ENCODE measurements around the gene BICD2.
A peak's percentile ranks its signal among the peaks of the same experiment; 100 is the strongest.

BICD2 gene

DNA sequence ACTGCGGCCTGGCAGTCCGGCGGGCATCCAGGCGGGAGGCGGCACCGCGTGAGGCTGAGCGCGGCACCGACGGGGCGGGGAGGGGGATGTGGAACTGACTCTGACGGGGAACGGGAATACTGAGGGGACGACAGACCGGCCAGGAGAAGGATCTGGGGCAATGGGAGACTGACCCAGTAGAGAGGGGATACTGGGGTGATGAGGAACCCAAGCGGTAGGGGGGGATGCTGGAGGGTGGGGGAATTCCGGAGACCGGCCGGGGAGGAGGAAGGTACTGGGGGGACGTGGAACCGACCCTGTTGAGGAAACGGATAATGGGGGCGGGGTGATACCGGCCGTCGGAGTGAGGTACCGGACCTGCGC, 95.1 kb downstream of the BICD2 start:
- Histone ChIP-seq H3K4me3 (ENCODE audit: low read depth in 1 of 2, low read length in 2 of 2) (peak overlapping the region; percentile 86 to 100), H3K36me3 (ENCODE audit: insufficient read depth, low read length) (no peaks in the 10 kb centered on the region), H3K27me3 (ENCODE audit: control insufficient read depth in 1 of 2, insufficient read depth in 2 of 2, low read length in 2 of 2) (no peaks in the 10 kb centered on the region), H3K9ac (ENCODE audit: low read length) (peak overlapping the region; percentile 29), H3K4me1 (ENCODE audit: insufficient read depth, low read length) (peaks cover 18% of the 10 kb centered on the region), H3K9me3 (ENCODE audit: low read length) (no peaks in the 10 kb centered on the region), H3K27ac (ENCODE audit: low read depth, low read length) (peak overlapping the region; percentile 89)

DNA sequence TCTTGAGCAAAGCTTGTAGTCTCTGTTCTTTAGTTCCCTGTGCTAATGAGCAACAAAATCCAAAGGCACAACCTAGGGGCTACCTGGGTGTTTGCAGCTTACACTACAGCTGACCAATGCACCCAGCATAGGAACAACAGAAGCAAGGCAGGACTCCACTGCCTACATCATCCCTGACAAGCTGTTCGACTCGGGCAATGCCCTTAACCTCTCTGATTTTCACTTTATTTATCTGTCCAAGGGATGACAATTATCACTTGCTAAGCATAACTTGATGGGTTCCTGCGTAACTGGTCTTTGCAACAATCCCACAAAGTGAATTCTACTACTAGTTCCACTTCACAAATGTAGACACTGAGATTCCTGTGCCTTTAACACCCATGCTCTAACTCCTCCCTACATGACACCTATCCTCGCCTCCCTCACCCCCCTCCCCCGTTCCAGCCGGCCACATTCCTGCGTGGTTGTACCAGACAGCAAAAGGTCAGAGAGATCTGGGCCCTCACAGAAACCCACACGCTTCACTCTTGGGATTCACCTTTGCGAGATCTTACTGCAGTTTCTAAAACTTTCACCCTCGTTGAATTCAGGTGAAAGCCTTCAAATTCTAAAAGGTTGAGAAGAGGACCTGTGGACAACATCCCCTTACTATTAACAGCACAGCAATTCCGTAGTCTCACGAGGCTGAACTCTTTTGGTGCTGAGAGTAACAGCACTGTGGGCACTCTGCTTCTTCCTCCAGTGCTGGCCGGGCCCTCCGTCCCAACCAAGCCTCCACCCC, 95.7 kb downstream of the BICD2 start:
- peak overlapping the region; percentile 86 to 100 for H3K4me3 ChIP-seq (ENCODE audit: low read depth in 1 of 2, low read length in 2 of 2)

DNA sequence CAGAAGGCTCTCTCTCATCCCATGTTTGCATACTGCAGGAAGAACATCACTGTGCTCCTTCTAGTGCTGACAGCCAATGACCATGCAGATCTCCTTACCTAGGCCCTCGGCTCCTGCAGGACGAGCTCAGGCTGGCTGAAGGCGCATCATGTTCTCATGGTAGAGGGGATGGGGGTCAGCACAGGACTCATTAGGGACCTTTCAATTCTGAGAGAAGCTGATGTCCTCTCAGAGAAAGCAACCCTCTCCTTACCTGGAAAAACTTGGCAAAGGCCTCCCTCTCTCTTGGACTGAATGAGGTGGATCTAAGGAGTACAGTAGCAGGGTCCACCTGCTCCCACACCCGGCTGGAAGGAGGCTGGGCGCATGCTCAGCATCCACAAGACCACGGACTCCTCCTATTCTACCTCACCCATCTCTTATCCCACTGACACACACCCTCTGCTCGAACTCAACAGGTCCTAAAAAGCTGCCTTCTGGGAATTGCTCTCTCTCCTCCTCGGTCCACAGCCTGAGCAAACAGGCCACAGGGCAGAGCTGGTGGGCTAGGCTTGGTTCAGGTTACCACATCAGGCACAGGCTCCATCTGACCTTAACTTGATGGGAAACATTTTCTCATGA, 97.6 kb downstream of the BICD2 start:
- Histone ChIP-seq H3K27me3 (ENCODE audit: control insufficient read depth in 1 of 2, insufficient read depth in 2 of 2, low read length in 2 of 2) (no peaks in the 10 kb centered on the region), H3K27ac (ENCODE audit: low read depth, low read length) (no peak overlapping the region), H3K9ac (ENCODE audit: low read length) (no peak overlapping the region), H3K4me1 (ENCODE audit: insufficient read depth, low read length) (peaks cover 18% of the 10 kb centered on the region), H3K4me3 (ENCODE audit: low read depth in 1 of 2, low read length in 2 of 2) (no peak overlapping the region), H3K9me3 (ENCODE audit: low read length) (no peaks in the 10 kb centered on the region), H3K36me3 (ENCODE audit: insufficient read depth, low read length) (no peaks in the 10 kb centered on the region)

More for the DNA sequence above, 95.7 kb downstream of the BICD2 start:
- Histone ChIP-seq H3K9ac (ENCODE audit: low read length) (peak overlapping the region; percentile 29), H3K27me3 (ENCODE audit: control insufficient read depth in 1 of 2, insufficient read depth in 2 of 2, low read length in 2 of 2) (no peaks in the 10 kb centered on the region), H3K27ac (ENCODE audit: low read depth, low read length) (peak overlapping the region; percentile 89), H3K36me3 (ENCODE audit: insufficient read depth, low read length) (no peaks in the 10 kb centered on the region), H3K4me1 (ENCODE audit: insufficient read depth, low read length) (peaks cover 18% of the 10 kb centered on the region), H3K9me3 (ENCODE audit: low read length) (no peaks in the 10 kb centered on the region)

DNA sequence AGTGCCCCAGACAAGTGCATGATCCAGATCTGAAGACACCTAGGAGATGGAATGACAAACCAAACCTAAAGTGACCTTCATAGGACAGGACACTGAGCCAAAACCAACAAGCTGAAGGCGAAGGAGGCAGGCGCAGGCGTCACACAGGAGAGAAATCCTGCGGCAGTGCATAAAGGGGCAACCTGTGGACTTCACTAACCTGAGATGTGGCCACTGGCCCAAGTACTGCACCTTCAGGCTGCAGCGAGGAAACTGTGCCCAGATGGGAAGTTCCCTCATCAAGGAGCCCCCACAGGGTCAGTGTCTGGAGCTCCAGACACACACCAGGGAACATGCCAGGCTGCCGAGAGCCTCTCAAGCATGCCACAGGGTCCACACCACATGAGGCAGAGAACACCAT, 98.4 kb downstream of the BICD2 start:
- Histone ChIP-seq H3K4me1 (ENCODE audit: insufficient read depth, low read length) (peaks cover 15% of the 10 kb centered on the region), H3K4me3 (ENCODE audit: low read depth in 1 of 2, low read length in 2 of 2) (no peak overlapping the region), H3K27me3 (ENCODE audit: control insufficient read depth in 1 of 2, insufficient read depth in 2 of 2, low read length in 2 of 2) (no peaks in the 10 kb centered on the region), H3K9ac (ENCODE audit: low read length) (no peak overlapping the region), H3K27ac (ENCODE audit: low read depth, low read length) (no peak overlapping the region), H3K36me3 (ENCODE audit: insufficient read depth, low read length) (no peaks in the 10 kb centered on the region), H3K9me3 (ENCODE audit: low read length) (no peaks in the 10 kb centered on the region)

DNA sequence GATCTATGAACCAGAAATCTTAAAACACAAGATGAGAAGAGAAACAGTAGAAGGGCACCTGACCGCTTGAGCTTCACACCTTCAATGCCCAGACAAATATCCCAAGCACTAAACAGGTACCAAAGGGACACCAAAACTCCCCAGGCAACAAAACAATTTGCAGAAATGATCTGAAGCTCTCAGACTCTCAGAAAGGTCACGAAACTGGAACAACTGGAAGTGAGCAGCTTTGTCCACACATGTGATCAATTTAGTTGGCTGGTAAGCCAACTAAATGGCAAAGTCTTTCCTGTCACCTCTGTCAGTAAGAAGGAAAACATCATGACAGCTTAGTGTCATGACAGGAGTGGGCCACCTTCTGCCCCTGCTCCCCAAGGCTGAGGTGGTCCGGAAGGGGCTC, 98.8 kb downstream of the BICD2 start:
- H3K27me3 ChIP-seq (ENCODE audit: control insufficient read depth in 1 of 2, insufficient read depth in 2 of 2, low read length in 2 of 2): no peaks in the 10 kb centered on the region
- H3K4me1 ChIP-seq (ENCODE audit: insufficient read depth, low read length): peaks cover 14% of the 10 kb centered on the region
- H3K4me3 ChIP-seq (ENCODE audit: low read depth in 1 of 2, low read length in 2 of 2): no peak overlapping the region
- H3K36me3 ChIP-seq (ENCODE audit: insufficient read depth, low read length): no peaks in the 10 kb centered on the region
- H3K27ac ChIP-seq (ENCODE audit: low read depth, low read length): no peak overlapping the region
- no peaks in the 10 kb centered on the region for H3K9me3 ChIP-seq (ENCODE audit: low read length)
- H3K9ac ChIP-seq (ENCODE audit: low read length): no peak overlapping the region

DNA sequence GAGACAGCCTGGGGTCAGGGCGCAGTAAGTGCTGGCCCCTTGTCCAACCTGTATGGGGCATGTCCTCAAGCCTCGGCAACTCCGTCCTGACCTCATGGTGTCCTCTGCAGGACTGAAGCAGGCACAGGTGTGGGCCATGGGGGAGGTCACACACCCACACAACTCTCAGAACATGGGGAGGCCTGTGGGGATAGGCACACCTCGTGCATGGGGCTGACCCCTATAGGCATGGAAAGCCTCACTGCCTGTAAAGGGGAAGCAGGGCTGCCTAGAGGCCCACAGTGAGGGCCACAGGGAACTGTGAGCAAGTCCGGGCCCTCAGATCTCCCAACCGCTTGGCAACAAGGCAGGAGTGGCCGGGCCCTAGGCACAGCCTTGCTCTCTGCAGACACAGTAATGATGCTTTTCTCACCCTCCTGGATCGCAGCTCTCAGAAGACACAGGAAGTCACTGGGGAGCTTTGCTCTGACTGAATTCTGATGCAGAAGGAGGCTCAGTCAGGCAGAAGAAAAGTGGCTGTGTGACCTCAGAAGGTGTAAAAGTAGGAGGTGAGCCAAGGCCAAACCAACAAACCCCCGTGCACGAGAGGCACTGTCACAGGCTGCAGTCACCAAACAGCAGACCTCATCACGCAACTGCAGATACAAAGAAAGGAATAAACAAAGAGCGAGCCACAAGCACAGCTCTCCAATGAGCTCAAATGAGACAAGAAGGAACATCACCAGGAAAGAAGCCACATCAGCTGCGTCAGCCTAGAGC, 100.1 kb downstream of the BICD2 start:
- no peak overlapping the region for H3K4me3 ChIP-seq (ENCODE audit: low read depth in 1 of 2, low read length in 2 of 2)
- no peaks in the 10 kb centered on the region for H3K36me3 ChIP-seq (ENCODE audit: insufficient read depth, low read length)
- H3K27me3 ChIP-seq (ENCODE audit: control insufficient read depth in 1 of 2, insufficient read depth in 2 of 2, low read length in 2 of 2): no peaks in the 10 kb centered on the region
- H3K4me1 ChIP-seq (ENCODE audit: insufficient read depth, low read length): peaks cover 14% of the 10 kb centered on the region
- no peak overlapping the region for H3K9ac ChIP-seq (ENCODE audit: low read length)
- no peaks in the 10 kb centered on the region for H3K9me3 ChIP-seq (ENCODE audit: low read length)
- no peak overlapping the region for H3K27ac ChIP-seq (ENCODE audit: low read depth, low read length)

DNA sequence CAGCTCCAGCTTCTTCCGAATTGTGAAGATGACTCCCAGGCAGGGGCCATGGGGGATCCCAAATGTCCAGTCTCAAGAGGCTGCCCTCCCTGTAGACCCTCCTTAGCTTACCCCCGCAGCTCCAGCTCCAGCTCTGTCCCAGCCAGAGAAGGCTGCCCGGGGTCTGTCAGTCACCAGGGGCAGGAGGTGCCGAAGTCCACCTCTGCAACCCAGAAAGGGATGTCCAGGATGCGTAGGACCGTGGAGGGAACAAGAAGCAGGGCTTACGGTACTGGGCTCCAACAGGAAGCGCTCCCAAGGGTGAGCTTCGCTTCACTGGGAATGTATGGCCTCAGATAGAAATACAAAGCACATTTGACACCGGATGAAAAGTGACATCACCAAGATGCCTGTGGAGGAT, 100.7 kb downstream of the BICD2 start:
- Histone ChIP-seq H3K9ac (ENCODE audit: low read length) (no peak overlapping the region), H3K27ac (ENCODE audit: low read depth, low read length) (no peak overlapping the region)

DNA sequence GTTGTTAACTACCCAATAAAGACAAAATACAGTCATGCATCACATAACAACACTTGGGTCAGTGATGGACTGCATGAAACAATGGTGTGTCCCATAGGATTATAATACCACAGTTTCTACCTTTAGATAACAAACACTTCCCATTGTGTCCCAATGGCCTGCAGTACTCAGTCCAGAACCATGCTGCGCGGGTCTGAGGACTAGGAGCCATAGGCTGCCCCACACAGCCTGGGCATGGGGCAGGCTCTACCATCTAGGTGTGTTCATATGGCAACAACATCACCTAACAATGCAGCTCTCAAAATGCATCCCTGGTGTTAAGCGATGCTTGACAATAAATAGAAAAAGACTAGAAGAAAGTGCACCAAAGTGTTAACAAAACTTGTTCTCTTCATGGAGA, 101.5 kb downstream of the BICD2 start:
- Histone ChIP-seq H3K9me3 (ENCODE audit: low read length) (no peaks in the 10 kb centered on the region), H3K27ac (ENCODE audit: low read depth, low read length) (no peak overlapping the region), H3K36me3 (ENCODE audit: insufficient read depth, low read length) (peaks cover 6% of the 10 kb centered on the region), H3K27me3 (ENCODE audit: control insufficient read depth in 1 of 2, insufficient read depth in 2 of 2, low read length in 2 of 2) (no peaks in the 10 kb centered on the region), H3K4me3 (ENCODE audit: low read depth in 1 of 2, low read length in 2 of 2) (no peak overlapping the region), H3K4me1 (ENCODE audit: insufficient read depth, low read length) (peaks cover 4% of the 10 kb centered on the region), H3K9ac (ENCODE audit: low read length) (no peak overlapping the region)

More for the DNA sequence above, 100.7 kb downstream of the BICD2 start:
- Histone ChIP-seq H3K27me3 (ENCODE audit: control insufficient read depth in 1 of 2, insufficient read depth in 2 of 2, low read length in 2 of 2) (no peaks in the 10 kb centered on the region), H3K4me1 (ENCODE audit: insufficient read depth, low read length) (peaks cover 11% of the 10 kb centered on the region), H3K4me3 (ENCODE audit: low read depth in 1 of 2, low read length in 2 of 2) (no peak overlapping the region), H3K9me3 (ENCODE audit: low read length) (no peaks in the 10 kb centered on the region), H3K36me3 (ENCODE audit: insufficient read depth, low read length) (no peaks in the 10 kb centered on the region)

DNA sequence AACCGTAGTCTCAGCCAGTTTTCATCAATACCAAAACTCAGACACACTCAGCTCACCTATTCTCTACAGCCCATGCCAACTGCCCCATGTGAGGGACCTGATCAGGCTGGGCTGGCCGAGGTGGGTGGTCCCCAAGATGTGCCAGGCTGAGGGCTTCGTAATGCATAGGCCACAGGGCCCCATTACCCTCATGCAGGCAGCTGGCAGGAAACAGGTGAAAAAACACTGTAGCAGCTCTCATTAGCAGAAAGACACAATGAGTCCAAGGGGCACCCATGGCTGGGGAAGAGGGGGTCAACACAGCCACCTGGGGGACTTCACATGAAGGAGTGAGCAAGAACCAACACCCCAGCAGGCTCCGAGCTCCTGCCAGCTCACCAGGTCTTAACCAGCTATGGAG, 102.9 kb downstream of the BICD2 start:
- Histone ChIP-seq H3K4me1 (ENCODE audit: insufficient read depth, low read length) (peaks cover 4% of the 10 kb centered on the region), H3K27me3 (ENCODE audit: control insufficient read depth in 1 of 2, insufficient read depth in 2 of 2, low read length in 2 of 2) (no peaks in the 10 kb centered on the region), H3K36me3 (ENCODE audit: insufficient read depth, low read length) (peaks cover 10% of the 10 kb centered on the region), H3K27ac (ENCODE audit: low read depth, low read length) (no peak overlapping the region), H3K9me3 (ENCODE audit: low read length) (no peaks in the 10 kb centered on the region), H3K9ac (ENCODE audit: low read length) (no peak overlapping the region), H3K4me3 (ENCODE audit: low read depth in 1 of 2, low read length in 2 of 2) (no peak overlapping the region)
